ENCODE results near the gene TUBB1. TPM values are rescaled to one million over a fixed set of nuclear protein-coding genes. Genes with fewer than 3 reads are reported as not detected.

TUBB1 gene
- total and polyA plus RNA-seq, 2 of the 13 experiments (the other 11 are each of a cell fraction or from before 2014, with no cell fraction given): 0.11 to 57.6 TPM

DNA sequence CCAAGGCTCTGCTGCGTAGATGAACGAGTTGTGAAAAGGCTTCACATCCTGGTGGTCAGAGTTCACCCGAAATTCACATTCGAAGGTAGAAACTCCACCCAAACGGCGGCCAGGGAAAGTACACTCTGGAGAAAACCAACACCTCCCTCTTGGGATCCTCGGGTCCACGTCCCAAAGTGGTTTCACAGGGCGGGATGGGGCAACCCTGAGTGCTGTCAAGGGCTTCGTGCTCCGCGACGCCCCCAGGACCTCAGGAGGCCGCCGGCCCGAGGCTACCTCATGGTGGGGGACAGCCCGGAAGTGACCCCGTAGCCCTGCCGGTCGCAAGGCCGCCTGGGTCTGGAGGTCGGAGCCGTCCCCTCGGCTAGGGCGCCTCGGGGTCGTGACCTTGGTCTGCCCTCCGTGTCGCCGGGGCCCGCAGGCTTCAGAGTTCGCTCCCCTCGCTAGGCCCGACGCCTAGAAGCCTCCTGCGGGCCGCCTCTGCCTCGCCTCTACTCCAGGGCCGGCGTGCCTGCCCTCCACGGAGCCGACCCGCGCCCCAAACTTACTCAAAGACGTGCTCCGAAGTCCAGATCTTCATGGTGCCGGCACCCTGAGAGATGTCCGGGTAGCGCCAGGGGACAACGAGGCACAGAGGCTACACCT, 23.0 kb downstream of the TUBB1 start, which contains the start of gene PRELID3B (continued):
- TF ChIP-seq, protein P1, sequence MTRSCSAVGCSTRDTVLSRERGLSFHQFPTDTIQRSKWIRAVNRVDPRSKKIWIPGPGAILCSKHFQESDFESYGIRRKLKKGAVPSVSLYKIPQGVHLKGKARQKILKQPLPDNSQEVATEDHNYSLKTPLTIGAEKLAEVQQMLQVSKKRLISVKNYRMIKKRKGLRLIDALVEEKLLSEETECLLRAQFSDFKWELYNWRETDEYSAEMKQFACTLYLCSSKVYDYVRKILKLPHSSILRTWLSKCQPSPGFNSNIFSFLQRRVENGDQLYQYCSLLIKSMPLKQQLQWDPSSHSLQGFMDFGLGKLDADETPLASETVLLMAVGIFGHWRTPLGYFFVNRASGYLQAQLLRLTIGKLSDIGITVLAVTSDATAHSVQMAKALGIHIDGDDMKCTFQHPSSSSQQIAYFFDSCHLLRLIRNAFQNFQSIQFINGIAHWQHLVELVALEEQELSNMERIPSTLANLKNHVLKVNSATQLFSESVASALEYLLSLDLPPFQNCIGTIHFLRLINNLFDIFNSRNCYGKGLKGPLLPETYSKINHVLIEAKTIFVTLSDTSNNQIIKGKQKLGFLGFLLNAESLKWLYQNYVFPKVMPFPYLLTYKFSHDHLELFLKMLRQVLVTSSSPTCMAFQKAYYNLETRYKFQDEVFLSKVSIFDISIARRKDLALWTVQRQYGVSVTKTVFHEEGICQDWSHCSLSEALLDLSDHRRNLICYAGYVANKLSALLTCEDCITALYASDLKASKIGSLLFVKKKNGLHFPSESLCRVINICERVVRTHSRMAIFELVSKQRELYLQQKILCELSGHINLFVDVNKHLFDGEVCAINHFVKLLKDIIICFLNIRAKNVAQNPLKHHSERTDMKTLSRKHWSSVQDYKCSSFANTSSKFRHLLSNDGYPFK (CRISPR knock-in tag; IDR thresholded peaks at IDR 0.05; ENCODE audit: borderline replicate concordance): no peak; the same call in 1 of the 2 replicates
- TF ChIP-seq, protein P2, sequence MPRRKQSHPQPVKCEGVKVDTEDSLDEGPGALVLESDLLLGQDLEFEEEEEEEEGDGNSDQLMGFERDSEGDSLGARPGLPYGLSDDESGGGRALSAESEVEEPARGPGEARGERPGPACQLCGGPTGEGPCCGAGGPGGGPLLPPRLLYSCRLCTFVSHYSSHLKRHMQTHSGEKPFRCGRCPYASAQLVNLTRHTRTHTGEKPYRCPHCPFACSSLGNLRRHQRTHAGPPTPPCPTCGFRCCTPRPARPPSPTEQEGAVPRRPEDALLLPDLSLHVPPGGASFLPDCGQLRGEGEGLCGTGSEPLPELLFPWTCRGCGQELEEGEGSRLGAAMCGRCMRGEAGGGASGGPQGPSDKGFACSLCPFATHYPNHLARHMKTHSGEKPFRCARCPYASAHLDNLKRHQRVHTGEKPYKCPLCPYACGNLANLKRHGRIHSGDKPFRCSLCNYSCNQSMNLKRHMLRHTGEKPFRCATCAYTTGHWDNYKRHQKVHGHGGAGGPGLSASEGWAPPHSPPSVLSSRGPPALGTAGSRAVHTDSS (CRISPR knock-in tag; conservative IDR thresholded peaks at IDR 0.05): no peak
- TF ChIP-seq ZNF644 (CRISPR knock-in tag; IDR thresholded peaks at IDR 0.05; ENCODE audit: low read depth): no peak
- TF ChIP-seq, protein P3, sequence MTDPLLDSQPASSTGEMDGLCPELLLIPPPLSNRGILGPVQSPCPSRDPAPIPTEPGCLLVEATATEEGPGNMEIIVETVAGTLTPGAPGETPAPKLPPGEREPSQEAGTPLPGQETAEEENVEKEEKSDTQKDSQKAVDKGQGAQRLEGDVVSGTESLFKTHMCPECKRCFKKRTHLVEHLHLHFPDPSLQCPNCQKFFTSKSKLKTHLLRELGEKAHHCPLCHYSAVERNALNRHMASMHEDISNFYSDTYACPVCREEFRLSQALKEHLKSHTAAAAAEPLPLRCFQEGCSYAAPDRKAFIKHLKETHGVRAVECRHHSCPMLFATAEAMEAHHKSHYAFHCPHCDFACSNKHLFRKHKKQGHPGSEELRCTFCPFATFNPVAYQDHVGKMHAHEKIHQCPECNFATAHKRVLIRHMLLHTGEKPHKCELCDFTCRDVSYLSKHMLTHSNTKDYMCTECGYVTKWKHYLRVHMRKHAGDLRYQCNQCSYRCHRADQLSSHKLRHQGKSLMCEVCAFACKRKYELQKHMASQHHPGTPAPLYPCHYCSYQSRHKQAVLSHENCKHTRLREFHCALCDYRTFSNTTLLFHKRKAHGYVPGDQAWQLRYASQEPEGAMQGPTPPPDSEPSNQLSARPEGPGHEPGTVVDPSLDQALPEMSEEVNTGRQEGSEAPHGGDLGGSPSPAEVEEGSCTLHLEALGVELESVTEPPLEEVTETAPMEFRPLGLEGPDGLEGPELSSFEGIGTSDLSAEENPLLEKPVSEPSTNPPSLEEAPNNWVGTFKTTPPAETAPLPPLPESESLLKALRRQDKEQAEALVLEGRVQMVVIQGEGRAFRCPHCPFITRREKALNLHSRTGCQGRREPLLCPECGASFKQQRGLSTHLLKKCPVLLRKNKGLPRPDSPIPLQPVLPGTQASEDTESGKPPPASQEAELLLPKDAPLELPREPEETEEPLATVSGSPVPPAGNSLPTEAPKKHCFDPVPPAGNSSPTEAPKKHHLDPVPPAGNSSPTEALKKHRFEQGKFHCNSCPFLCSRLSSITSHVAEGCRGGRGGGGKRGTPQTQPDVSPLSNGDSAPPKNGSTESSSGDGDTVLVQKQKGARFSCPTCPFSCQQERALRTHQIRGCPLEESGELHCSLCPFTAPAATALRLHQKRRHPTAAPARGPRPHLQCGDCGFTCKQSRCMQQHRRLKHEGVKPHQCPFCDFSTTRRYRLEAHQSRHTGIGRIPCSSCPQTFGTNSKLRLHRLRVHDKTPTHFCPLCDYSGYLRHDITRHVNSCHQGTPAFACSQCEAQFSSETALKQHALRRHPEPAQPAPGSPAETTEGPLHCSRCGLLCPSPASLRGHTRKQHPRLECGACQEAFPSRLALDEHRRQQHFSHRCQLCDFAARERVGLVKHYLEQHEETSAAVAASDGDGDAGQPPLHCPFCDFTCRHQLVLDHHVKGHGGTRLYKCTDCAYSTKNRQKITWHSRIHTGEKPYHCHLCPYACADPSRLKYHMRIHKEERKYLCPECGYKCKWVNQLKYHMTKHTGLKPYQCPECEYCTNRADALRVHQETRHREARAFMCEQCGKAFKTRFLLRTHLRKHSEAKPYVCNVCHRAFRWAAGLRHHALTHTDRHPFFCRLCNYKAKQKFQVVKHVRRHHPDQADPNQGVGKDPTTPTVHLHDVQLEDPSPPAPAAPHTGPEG (CRISPR knock-in tag; IDR thresholded peaks at IDR 0.05): no peak; the same call in 1 of the 2 replicates
- no peak for TF ChIP-seq TCF7L2 (IDR thresholded peaks at IDR 0.05; ENCODE audit: low read depth, low read length)
- TF ChIP-seq GZF1 (CRISPR knock-in tag; IDR thresholded peaks at IDR 0.05): peak; percentile 56; the same call in 1 of the 2 replicates
- TF ChIP-seq, protein P4, sequence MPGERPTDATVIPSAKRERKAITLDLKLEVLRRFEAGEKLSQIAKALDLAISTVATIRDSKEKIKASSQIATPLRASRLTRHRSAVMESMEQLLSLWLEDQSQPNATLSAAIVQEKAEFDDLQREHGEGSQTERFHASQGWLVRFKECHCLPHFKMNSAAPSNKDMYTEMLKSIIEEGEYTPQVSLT (CRISPR knock-in tag; IDR thresholded peaks at IDR 0.05; ENCODE audit: borderline replicate concordance, low read depth): no peak
- peak; percentile 18; the same call in 1 of the 2 replicates for TF ChIP-seq ZNF776 (CRISPR knock-in tag; IDR thresholded peaks at IDR 0.05)
- TF ChIP-seq NFATC3 (CRISPR knock-in tag; IDR thresholded peaks at IDR 0.05): no peak
- peak; percentile 59; the same call in 1 of the 2 replicates for TF ChIP-seq ZNF816 (CRISPR knock-in tag; IDR thresholded peaks at IDR 0.05; ENCODE audit: borderline replicate concordance)
- no peak for TF ChIP-seq RBM22 (optimal IDR thresholded peaks at IDR 0.05; ENCODE audit: low read length)
- no peak for TF ChIP-seq ZNF772 (CRISPR knock-in tag; IDR thresholded peaks at IDR 0.05)
- peak; percentile 42; the same call in 1 of the 2 replicates for TF ChIP-seq SP2 (CRISPR knock-in tag; IDR thresholded peaks at IDR 0.05)
- peak; percentile 65 for TF ChIP-seq ZNF317 (CRISPR knock-in tag; IDR thresholded peaks at IDR 0.05)
- no peak for TF ChIP-seq ZNF10 (CRISPR knock-in tag; IDR thresholded peaks at IDR 0.05; ENCODE audit: borderline replicate concordance, low read depth)
- TF ChIP-seq MBNL3 (CRISPR knock-in tag; conservative IDR thresholded peaks at IDR 0.05): no peak
- peak; percentile 85; the same call in 1 of the 2 replicates for TF ChIP-seq ZIK1 (CRISPR knock-in tag; IDR thresholded peaks at IDR 0.05; ENCODE audit: borderline replicate concordance, low read depth)
- no peak for TF ChIP-seq SRSF1 (optimal IDR thresholded peaks at IDR 0.05; ENCODE audit: low read depth, low read length)
- peak; percentile 56; the same call in 1 of the 2 replicates for TF ChIP-seq ZNF766 (CRISPR knock-in tag; IDR thresholded peaks at IDR 0.05; ENCODE audit: borderline replicate concordance)
